ENCODE results near the gene FNDC3B. TPM values are rescaled to one million over a fixed set of nuclear protein-coding genes. Genes with fewer than 3 reads are reported as not detected.

FNDC3B gene
- total and polyA plus RNA-seq, 9 of the 15 experiments (the other 6 are each of a cell fraction or from before 2014, with no cell fraction given) = 7.0 to 35.8 (median 16.2) TPM

GRCh38 chr3:172201136-172201869, 161.9 kb downstream of the FNDC3B start (continued):
- TF ChIP-seq XRCC3 (IDR thresholded peaks at IDR 0.05) (no peak), TAF15 (IDR thresholded peaks at IDR 0.05; ENCODE audit: low read depth, low read length) (no peak), PCBP1 (IDR thresholded peaks at IDR 0.05; ENCODE audit: low read depth, low read length, poor library complexity, severe bottlenecking) (no peak), ZKSCAN8 (CRISPR knock-in tag; IDR thresholded peaks at IDR 0.05) (no peak; the same call in 1 of the 2 replicates), KHSRP (IDR thresholded peaks at IDR 0.05) (no peak), CHD7 (IDR thresholded peaks at IDR 0.05; ENCODE audit: low read depth, low read length) (no peak), RBM34 (IDR thresholded peaks at IDR 0.05; ENCODE audit: borderline replicate concordance, insufficient read depth, low read length) (no peak), POLR2G (IDR thresholded peaks at IDR 0.05; ENCODE audit: low read depth, low read length) (no peak), GABPB2 (CRISPR knock-in tag; conservative IDR thresholded peaks at IDR 0.05) (no peak)
